ENCODE data around the gene JADE2. TPM values are rescaled to one million over a fixed set of nuclear protein-coding genes. Genes with fewer than 3 reads are reported as not detected.

The JADE2 gene
- total RNA-seq, 1 experiment from 2014 or later: 39.9 TPM

- TF ChIP-seq EGR1 (IDR thresholded peaks at IDR 0.05; ENCODE audit: low read depth): no peak
- TF ChIP-seq SRF (IDR thresholded peaks at IDR 0.05; ENCODE audit: low read depth): no peak
- no peak for TF ChIP-seq MAX (IDR thresholded peaks at IDR 0.05)
Observed at GRCh38 chr5:134524272-134524825, 1.1 kb upstream of the JADE2 start (continued).

- no peaks in the 10 kb centered on the region for H3K36me3 ChIP-seq (ENCODE audit: control insufficient read depth in 1 of 2, insufficient read depth in 2 of 2, low read length in 2 of 2)
- peak overlapping the region; percentile 100 for H3K27ac ChIP-seq (ENCODE audit: low read depth, low read length)
- H3K27me3 ChIP-seq (ENCODE audit: insufficient read depth, low read length): no peaks in the 10 kb centered on the region
- DNase-seq (ENCODE audit: low read depth, low spot score) (no peak), ATAC-seq (peak; percentile 6; the same call in 1 of the 2 replicates)
- H3K9me2 ChIP-seq (ENCODE audit: insufficient read depth): no peaks in the 10 kb centered on the region
- TF ChIP-seq POLR2A (IDR thresholded peaks at IDR 0.05; ENCODE audit: borderline replicate concordance, extremely low read depth, insufficient read depth, insufficient read length) (peak; percentile 42), ELF1 (IDR thresholded peaks at IDR 0.05; ENCODE audit: borderline replicate concordance, low read depth) (no peak), JUND (IDR thresholded peaks at IDR 0.05) (no peak), FOSL1 (IDR thresholded peaks at IDR 0.05; ENCODE audit: low read depth) (no peak), RAD21 (IDR thresholded peaks at IDR 0.05; ENCODE audit: low read depth) (no peak), YY1 (IDR thresholded peaks at IDR 0.05; ENCODE audit: extremely low read depth, insufficient replicate concordance, low read depth, low read length) (peak; percentile 48), POLR2AphosphoS5 (IDR thresholded peaks at IDR 0.05; ENCODE audit: low read depth, low read length) (peak; percentile 20; the same call in 1 of the 2 replicates)
- no peak overlapping the region for H2AFZ ChIP-seq (ENCODE audit: low read depth, low read length, poor library complexity, severe bottlenecking)
- peaks cover 18 to 32% of the 10 kb centered on the region in 2 experiments for H3K4me1 ChIP-seq (ENCODE audit: control insufficient read depth in 1 of 2, insufficient read depth in 2 of 2, low read length in 2 of 2)
- peak overlapping the region; percentile 94 for H3K9ac ChIP-seq (ENCODE audit: low read length)
- BruUV-seq (replicated peaks): no TSS peak
- peak overlapping the region; percentile 99 for H3K4me2 ChIP-seq (ENCODE audit: low read length)
- CTCF ChIA-PET: interaction anchor here (1.2 to 3.0 kb wide), 5 partner anchors 14 to 115 kb away, joined by 3 to 13 read pairs (median 9); partner anchors contain the start of gene CDKN2AIPNL
- intact Hi-C loops (cut with micrococcal nuclease): loop anchor here (1.0 to 5.0 kb wide), 3 partner anchors 51 to 155 kb away; partner anchors contain the start of gene UBE2B
- POLR2A ChIA-PET: interaction anchor here (0.9 to 6.8 kb wide), 3 partner anchors 15 to 60 kb away, joined by 3 to 55 read pairs (median 8); no protein-coding TSS in a partner anchor
- H3K9me3 ChIP-seq (ENCODE audit: control insufficient read depth in 1 of 2, insufficient read depth in 1 of 2, low read depth in 1 of 2, low read length in 2 of 2): no peaks in the 10 kb centered on the region
- peaks cover 29% of the 10 kb centered on the region for H3K79me2 ChIP-seq (ENCODE audit: insufficient read depth, low read length)
- peak overlapping the region; percentile 83 to 90 for H3K4me3 ChIP-seq (replicated peaks in 1 of 2; ENCODE audit: low read depth in 1 of 2, low read length in 2 of 2)
- H4K20me1 ChIP-seq (ENCODE audit: insufficient read depth): no peaks in the 10 kb centered on the region
- RAD21 ChIA-PET (ENCODE audit: low non-redundant PET in 1 of 2, low total read pairs in 2 of 2, uncharacterized antibody in 2 of 2, unreplicated experiment in 2 of 2): interaction anchor here in 1 of 2 experiments (1.4 kb wide), 1 partner anchor 14 kb away, joined by 3 read pairs; no protein-coding TSS in a partner anchor
Observed at GRCh38 chr5:134525683-134526482, 413 bp downstream of the JADE2 start.
